GM04504 (cell line): ENCODE data around the gene FHAD1.

Experiments
- DNase-seq: peaks from one replicate; pipeline ENCODE4 v3.0.0-alpha.2; 2012; ENCODE audit warnings: low read depth

Gene FHAD1

DNA sequence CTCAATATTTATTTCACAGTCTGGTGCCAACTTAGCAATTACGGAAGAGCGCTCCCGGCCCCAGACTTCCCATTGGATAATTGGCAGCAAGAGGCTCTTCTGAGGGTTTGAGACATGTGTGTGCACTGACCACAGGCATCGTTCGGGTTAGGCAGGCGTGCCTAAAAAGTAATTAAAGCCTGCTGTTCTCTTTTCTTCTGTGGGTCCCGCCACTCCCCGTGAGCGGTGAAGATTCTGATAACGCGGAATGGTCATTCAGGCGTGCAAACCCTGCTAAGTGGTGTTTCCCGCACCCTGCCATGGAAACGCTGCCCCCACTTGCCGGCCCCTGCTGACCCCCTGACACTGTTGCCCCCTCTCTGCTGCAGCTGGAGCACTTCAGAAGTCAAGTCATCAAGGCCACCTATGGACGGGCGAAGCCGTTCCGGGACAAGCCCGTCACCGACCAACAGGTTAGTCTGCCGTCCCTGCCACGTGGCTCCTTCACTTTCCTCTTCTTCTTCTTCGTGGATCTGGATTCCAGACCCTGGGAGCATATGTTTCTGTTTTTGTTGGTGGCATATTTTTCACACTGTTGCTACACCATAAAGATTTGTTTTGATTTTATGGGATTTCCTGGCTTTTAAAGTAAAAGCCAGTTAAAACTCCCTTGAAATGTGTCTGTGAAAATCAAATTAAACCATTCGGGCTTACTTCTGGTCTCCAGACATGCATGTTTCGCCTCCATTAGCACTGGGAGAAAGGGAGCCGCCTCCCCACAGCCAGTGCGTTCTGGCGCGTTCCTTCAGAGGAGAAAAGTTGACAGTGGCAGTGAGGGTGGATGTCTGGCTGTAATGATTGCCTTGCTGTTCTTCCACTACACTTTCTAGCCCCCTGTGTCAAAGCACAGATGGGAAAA, 79.9 kb downstream of the FHAD1 start:
- DNase-seq: peak; percentile 93

DNA sequence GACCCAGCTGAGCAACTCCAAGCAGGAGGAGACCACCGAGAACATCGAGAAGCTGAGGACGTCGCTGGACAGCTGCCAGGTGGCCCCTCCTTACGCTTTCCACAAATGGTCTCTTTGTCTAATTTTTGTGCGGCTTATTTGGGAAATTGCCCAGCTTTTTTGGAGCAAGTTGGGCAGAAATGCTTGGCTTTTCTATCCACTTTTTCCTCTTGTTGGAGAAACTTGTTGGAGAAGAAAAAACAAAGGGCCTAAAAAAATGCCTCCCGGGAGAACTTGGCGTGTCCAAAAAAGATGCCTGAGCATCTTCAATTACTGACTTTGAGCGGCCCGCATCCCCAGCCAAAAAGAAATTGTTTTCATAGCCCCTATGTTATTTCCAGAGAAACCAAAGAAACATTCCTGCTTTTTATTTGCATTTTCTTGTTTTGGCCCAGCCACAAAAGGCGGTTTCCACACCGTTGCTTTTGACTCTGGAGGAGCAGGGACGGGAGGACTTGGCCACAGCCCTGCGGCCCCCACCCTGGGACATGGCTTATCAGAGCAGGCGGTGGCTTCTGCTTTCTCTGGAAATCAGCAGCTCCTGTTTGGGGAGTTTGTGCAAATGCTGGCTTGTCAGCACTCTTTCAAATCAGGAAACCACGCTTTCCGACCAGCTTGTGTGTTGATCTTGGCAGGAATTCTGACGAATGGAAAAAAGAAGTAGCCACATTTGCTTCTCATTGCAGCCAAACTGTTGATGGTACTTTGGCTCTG, 81.5 kb downstream of the FHAD1 start:
- no peak for DNase-seq

DNA sequence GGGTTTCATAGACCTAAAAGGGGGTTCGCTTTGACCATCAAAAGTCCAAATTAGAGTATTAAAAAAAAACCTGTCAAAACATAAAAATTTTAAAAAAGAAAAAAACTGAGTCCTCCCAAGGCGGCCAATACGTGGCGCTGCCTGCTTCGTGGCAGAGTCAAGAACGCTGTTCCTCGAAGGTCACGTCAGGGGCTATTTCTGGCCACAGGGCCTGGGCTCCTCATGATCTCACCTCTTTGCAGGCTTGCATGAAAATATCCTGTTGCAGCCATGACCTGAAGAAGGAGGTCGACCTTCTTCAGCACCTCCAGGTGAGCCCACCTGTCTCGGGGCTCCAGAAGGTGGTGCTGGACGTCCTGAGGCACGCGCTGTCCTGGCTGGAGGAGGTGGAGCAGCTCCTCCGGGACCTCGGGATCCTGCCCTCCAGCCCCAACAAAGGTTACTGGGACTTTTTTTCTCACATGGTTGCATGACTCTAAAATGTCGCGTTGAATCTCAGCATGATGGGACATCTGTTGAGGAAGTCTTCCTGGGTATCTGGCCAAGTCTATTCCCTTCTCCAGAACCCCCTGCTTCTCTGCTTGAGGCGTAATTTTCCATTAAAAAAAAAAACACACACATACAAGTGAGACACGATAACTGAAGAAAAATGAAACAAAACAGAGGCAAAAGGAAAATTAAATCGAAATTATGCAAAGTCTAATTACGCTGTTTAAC, 82.2 kb downstream of the FHAD1 start:
- no peak for DNase-seq

DNA sequence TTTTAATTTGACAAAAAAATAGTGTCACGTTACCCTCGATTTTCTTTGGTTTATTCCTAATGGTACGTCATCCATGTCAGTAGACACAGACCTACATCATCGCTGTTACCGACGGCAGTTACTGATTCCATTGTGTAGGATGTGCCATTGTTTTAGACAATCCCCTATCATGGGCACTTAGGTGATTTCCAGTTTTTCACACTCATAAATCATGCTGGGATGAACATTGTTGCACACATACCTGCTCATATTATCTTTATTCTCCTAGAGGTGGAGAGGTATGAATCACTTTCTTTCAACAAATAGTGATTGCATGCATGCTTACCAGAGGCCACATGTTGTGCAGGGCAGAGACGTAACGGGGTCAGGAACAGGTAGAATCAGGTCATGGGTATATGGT, 83.0 kb downstream of the FHAD1 start:
- no peak for DNase-seq

GRCh38 chr1:15331180-15331579, 84.2 kb downstream of the FHAD1 start:
- no peak for DNase-seq

DNA sequence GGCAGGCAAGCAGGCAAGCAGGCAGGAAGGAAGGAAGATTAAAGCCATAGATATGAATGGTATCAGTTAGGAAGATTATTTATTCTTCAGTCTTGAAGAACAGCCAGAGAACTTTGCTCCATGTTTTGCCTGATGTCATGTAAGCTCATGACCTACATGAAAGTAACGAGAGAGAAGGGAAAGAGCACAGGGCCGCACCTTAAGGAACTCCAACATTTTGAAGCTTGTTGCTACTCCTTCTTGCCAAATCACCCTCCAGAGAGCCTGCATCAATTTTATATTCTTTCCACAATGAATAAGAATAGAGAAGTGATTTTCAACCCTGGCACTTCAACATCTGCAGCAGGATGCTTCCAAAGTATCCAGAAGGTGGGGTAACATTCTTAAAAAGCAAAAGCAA, 84.7 kb downstream of the FHAD1 start:
- no peak for DNase-seq

DNA sequence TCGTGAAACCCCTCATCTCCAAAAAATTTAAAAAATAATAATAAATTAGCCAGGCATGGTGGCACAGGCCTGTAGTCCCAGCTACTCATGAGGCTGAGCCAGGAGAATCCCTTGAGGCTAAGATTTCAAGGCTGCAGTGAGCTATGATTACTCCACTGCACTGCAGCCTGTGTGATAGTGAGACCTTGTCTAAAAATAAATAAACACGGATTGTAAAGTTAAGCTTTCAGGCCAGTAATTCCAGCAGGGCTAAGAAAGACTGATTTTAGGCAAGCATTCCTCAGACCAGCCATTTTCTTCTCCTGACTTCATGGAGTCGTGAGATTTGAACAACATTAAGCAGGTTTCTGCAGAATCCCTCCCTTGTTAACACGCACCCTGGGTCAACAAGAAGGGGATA, 85.5 kb downstream of the FHAD1 start:
- DNase-seq: no peak

GRCh38 chr1:15332952-15333715, 86.1 kb downstream of the FHAD1 start:
- DNase-seq: no peak

DNA sequence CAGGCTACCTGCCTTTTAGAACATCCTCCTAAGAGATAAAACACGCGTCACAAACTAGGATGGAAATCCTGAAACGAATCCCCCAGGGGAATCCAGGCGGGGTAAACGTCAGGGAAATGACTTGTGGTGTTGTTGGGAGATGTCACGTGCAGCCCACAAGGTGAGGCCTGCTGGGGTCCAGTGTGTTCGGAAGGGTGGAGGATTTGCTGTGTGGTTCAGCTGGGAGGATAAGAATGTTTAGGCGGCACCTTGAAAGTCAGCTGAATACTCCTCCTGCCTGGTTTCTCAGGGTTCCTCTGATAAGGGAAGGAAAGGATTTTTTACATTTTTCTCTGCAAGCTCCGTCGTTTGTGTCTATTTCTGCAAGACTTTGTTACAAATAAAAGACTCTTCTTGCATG, 88.0 kb downstream of the FHAD1 start:
- DNase-seq: no peak

GRCh38 chr1:15336866-15337265, 89.8 kb downstream of the FHAD1 start:
- DNase-seq: no peak

- peak; percentile 81 for DNase-seq
Measured at GRCh38 chr1:15337656-15338402, 90.8 kb downstream of the FHAD1 start.

DNA sequence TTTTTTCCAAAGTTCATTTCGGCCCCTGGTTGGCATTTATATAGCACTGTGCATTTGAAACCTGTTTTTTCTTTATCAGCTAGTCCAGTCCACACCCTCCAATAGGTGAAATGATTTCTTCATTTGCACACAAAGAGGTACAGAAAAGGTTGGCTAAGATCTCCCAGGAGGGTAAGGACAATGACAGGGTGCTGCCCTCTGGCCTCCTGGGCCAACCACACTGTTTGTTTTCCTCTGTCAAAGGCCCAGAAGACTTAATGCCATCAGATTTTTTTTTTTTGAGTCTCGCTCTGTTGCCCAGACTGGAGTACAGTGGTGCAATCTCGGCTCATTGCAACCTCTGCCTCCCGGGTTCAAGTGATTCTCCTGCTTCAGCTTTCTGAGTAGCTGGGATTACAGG, 92.5 kb downstream of the FHAD1 start:
- no peak for DNase-seq

- no peak for DNase-seq
Measured at GRCh38 chr1:15341228-15341627, 94.2 kb downstream of the FHAD1 start.

- no peak for DNase-seq
Measured at GRCh38 chr1:15341634-15342407, 94.8 kb downstream of the FHAD1 start.

DNA sequence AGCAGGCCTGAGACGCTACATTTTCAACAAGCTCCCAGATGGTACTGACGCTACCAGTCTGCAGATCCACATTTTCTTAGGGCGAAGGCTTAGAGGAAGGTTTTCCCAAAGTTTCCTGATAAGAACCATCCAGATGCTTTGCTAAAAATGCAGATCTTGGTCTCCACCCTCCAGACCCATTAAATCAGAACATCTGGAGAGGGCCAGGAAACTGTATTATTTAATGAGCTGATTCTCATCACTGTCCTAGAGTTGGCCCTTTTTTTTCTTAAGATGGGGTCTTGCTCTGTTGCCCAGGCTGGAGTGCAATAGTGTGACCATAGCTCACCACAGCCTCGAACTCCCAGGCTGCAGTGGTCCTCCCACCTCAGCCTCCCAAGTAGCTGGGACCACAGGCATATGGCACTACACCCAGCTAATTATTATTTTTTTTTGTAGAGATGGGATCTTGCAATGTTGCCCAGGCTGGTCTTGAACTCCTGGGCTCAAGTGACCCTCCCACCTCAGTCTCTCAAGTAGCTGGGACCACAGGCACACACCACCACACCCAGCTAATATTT, 95.5 kb downstream of the FHAD1 start:
- DNase-seq: no peak

- no peak for DNase-seq
Measured at GRCh38 chr1:15343099-15343498, 96.1 kb downstream of the FHAD1 start.

GRCh38 chr1:15343729-15344128, 96.7 kb downstream of the FHAD1 start:
- DNase-seq: no peak

- no peak for DNase-seq
Measured at GRCh38 chr1:15344380-15344779, 97.4 kb downstream of the FHAD1 start.

DNA sequence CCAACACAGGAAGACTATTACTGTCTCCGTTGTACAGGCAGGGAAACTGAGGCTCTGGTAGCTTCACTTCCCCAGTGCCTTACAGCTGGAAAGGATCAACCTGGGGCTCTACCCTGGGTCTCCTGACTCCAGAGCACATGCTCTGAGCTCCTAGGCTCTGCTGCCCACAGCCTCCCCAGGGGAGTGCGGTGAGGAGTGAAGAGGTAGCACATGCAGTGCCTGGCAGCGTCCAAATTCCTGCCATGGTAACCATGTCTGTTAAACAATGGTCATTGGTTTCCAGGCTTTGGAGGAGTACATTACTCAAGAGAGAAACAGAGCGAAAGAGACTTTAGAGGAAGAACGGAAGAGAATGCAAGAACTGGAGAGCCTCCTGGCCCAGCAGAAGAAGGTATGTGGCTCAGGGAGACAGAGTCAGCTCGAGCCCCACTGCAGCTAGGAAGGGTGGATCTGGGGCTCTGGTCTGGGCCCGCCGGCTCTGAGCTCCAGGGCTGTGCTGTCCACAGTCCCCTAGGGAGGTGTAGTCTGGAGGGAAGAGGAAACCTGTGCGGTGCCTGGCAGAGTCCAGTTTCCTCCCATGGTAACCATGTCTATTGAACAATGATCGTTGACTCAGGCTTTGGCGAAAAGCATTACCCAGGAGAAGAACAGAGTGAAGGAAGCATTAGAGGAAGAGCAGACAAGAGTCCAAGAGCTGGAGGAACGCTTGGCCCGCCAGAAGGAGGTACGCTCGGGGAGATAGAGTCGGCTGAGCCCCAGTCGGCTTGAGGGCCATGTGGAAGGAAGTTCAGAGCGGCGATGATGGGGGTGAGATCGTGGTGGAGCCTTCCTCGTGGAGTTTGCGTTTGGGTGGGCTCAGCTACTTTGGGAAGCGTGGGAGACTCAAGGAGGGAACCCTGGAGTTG, 98.0 kb downstream of the FHAD1 start:
- DNase-seq: no peak
